Gastroesophageal sphincter (tissue), 3 donors: ENCODE measurements around the gene METTL15.

Experiments
- POLR2A ChIP-seq, 2 donors: fragments of 450-650 bp; IDR thresholded peaks; one replicate each; pipeline ENCODE4 v1.6.1; 2017; ENCODE audit warnings: antibody characterized with exemption in 2 of 2, mild to moderate bottlenecking in 2 of 2, moderate library complexity in 1 of 2
- POLR2AphosphoS5 ChIP-seq: sonication (generic); formaldehyde crosslinking; IDR thresholded peaks from one replicate; pipeline ENCODE4 v1.6.1; 2017; ENCODE audit warnings: antibody characterized with exemption
- TF ChIP-seq, protein P1 (sequence below), 4 experiments: fragments of 200-600 bp in 2 of 4; fragments of 450-650 bp in 2 of 4; sonication (generic) in 1 of 4; IDR thresholded peaks; one replicate each; pipeline ENCODE4 v1.5.1; 2017 to 2019; ENCODE audit warnings: antibody characterized with exemption in 4 of 4, mild to moderate bottlenecking in 2 of 4, moderate library complexity in 2 of 4

DNA sequence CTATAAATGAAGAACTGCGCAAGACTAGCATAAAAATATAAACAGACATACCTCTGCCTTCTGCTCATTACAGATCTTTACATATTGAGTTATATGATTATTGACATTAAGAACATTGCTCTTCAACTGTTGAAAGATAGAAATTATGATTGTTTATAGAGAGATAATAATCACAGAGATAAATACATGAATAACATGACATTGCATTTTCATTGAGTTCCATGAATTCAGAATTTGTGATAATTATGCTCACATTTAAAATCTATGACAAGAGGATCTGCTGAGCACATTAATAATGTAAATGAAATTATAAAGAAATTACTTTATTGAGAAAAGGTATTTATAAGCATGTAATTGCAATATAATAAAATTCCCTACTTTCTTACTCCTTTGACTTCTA is 25.1 kb upstream of the METTL15 start:
- TF ChIP-seq POLR2A (IDR thresholded peaks at IDR 0.05) (no peak), POLR2AphosphoS5 (no peak)
- TF ChIP-seq, protein P1, sequence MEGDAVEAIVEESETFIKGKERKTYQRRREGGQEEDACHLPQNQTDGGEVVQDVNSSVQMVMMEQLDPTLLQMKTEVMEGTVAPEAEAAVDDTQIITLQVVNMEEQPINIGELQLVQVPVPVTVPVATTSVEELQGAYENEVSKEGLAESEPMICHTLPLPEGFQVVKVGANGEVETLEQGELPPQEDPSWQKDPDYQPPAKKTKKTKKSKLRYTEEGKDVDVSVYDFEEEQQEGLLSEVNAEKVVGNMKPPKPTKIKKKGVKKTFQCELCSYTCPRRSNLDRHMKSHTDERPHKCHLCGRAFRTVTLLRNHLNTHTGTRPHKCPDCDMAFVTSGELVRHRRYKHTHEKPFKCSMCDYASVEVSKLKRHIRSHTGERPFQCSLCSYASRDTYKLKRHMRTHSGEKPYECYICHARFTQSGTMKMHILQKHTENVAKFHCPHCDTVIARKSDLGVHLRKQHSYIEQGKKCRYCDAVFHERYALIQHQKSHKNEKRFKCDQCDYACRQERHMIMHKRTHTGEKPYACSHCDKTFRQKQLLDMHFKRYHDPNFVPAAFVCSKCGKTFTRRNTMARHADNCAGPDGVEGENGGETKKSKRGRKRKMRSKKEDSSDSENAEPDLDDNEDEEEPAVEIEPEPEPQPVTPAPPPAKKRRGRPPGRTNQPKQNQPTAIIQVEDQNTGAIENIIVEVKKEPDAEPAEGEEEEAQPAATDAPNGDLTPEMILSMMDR (IDR thresholded peaks at IDR 0.05) = no peak
